IMR-90 (cell line): ENCODE measurements around the gene SLAMF6. TPM values are rescaled to one million over a fixed set of nuclear protein-coding genes. Genes with fewer than 3 reads are reported as not detected.

Experiments
- ATAC-seq: fragments of 200-7000 bp; cut with Tn5 transposase; 2 replicates; pipeline ENCODE4 v1.9.1; 2020; ENCODE audit warnings: low read depth, mild to moderate bottlenecking, moderate library complexity
- BruUV-seq: library from RNA; stranded (reverse); fragments of 400-500 nt; replicated peaks from 2 replicates; lab custom pipeline; 2021; lab: Mats Ljungman, UMichigan
- CTCF ChIA-PET: fragments of 300-600 bp; formaldehyde crosslinking; extraction: SDS; loops from one replicate; lab custom pipeline; 2021; ENCODE audit warnings: antibody characterized with exemption; lab: Yijun Ruan, JAX
- POLR2A ChIA-PET: fragments of 300-600 bp; sonication (Branson Sonifier 250); formaldehyde crosslinking; loops from one replicate; lab custom pipeline; 2022; ENCODE audit warnings: antibody characterized with exemption; ENCODE audit not compliant: unreplicated experiment; lab: Charles Lee
- DNase-seq: peaks from one replicate; pipeline ENCODE4 v3.0.0; 2013
- H2AFZ ChIP-seq: replicated peaks from 2 replicates; pipeline ENCODE3; 2013; ENCODE audit warnings: low read length, mild to moderate bottlenecking; ENCODE audit not compliant: poor library complexity
- H2AK5ac ChIP-seq: 2 replicates; pipeline ENCODE4 v1.6.1; 2013; ENCODE audit warnings: low read depth, low read length, inconsistent platforms
- H2AK9ac ChIP-seq: replicated peaks from 2 replicates; pipeline ENCODE3; 2013; ENCODE audit warnings: mild to moderate bottlenecking, low read depth, low read length, moderate library complexity; ENCODE audit not compliant: poor library complexity
- H2BK120ac ChIP-seq: 2 replicates; pipeline ENCODE4 v1.6.1; 2013; ENCODE audit warnings: low read depth, low read length, inconsistent platforms
- H2BK15ac ChIP-seq: 3 replicates; pipeline ENCODE4 v1.6.1; 2013; ENCODE audit warnings: low read depth, low read length, inconsistent platforms
- H2BK20ac ChIP-seq: 2 replicates; pipeline ENCODE4 v1.6.1; 2013; ENCODE audit warnings: low read depth, mild to moderate bottlenecking, inconsistent platforms, low read length, moderate library complexity
- H2BK5ac ChIP-seq: 2 replicates; pipeline ENCODE4 v1.6.1; 2013; ENCODE audit warnings: mild to moderate bottlenecking, low read depth, low read length, inconsistent platforms; ENCODE audit not compliant: poor library complexity, severe bottlenecking
- H3K14ac ChIP-seq: replicated peaks from 2 replicates; pipeline ENCODE4 v1.6.1; 2013; ENCODE audit warnings: low read depth, low read length, inconsistent platforms
- H3K18ac ChIP-seq: 2 replicates; pipeline ENCODE4 v1.6.1; 2013; ENCODE audit warnings: low read depth, low read length, control low read depth
- H3K23ac ChIP-seq: 2 replicates; pipeline ENCODE4 v1.6.1; 2013; ENCODE audit warnings: low read depth, low read length, inconsistent platforms
- H3K27ac ChIP-seq: 2 replicates; pipeline ENCODE4 v1.5.1; 2013; ENCODE audit warnings: mild to moderate bottlenecking, control low read depth, low read length; ENCODE audit not compliant: insufficient read depth
- H3K27me3 ChIP-seq: 2 replicates; pipeline ENCODE4 v1.6.1; 2013; ENCODE audit warnings: low read length; ENCODE audit not compliant: control insufficient read depth, insufficient read depth
- H3K36me3 ChIP-seq: 2 replicates; pipeline ENCODE4 v1.6.1; 2013; ENCODE audit warnings: low read length, mixed read lengths; ENCODE audit not compliant: control insufficient read depth, insufficient read depth
- H3K4ac ChIP-seq: 2 replicates; pipeline ENCODE4 v1.6.1; 2013; ENCODE audit warnings: low read depth, low read length, inconsistent platforms
- H3K4me1 ChIP-seq: 2 replicates; pipeline ENCODE4 v1.6.1; 2013; ENCODE audit warnings: low read length, mixed read lengths; ENCODE audit not compliant: control insufficient read depth, insufficient read depth
- H3K4me2 ChIP-seq: 2 replicates; pipeline ENCODE4 v1.6.1; 2013; ENCODE audit warnings: low read depth, mild to moderate bottlenecking, control low read depth, low read length, moderate library complexity
- H3K4me3 ChIP-seq: 2 replicates; pipeline ENCODE4 v1.5.1; 2013; ENCODE audit warnings: low read depth, mild to moderate bottlenecking, control low read depth, low read length, moderate library complexity; ENCODE audit not compliant: insufficient read depth
- H3K56ac ChIP-seq: 2 replicates; pipeline ENCODE4 v1.6.1; 2013; ENCODE audit warnings: low read length, inconsistent platforms; ENCODE audit not compliant: insufficient read depth; ENCODE audit errors: extremely low read depth
- H3K79me1 ChIP-seq, 2 experiments: 2 replicates each; pipeline ENCODE4 v1.6.1; 2013; ENCODE audit warnings: low read length in 2 of 2, inconsistent platforms in 1 of 2, low read depth in 1 of 2
- H3K9ac ChIP-seq: 2 replicates; pipeline ENCODE4 v1.6.1; 2013; ENCODE audit warnings: low read depth, low read length, control low read depth
- H3K9me1 ChIP-seq: 2 replicates; pipeline ENCODE4 v1.6.1; 2013; ENCODE audit warnings: low read length, inconsistent platforms; ENCODE audit not compliant: insufficient read depth
- H3K9me3 ChIP-seq: 2 replicates; pipeline ENCODE4 v1.6.1; 2013; ENCODE audit warnings: low read length; ENCODE audit not compliant: control insufficient read depth, insufficient read depth
- H4K20me1 ChIP-seq: 2 replicates; pipeline ENCODE4 v1.6.1; 2013; ENCODE audit warnings: low read length, inconsistent platforms; ENCODE audit not compliant: insufficient read depth
- H4K5ac ChIP-seq: 2 replicates; pipeline ENCODE4 v1.6.1; 2013; ENCODE audit warnings: mild to moderate bottlenecking, low read depth, low read length, control low read depth
- H4K8ac ChIP-seq, 2 experiments: 2 replicates each; pipeline ENCODE4 v1.6.1; 2013; ENCODE audit warnings: low read depth in 2 of 2, low read length in 2 of 2, control low read depth in 1 of 2, inconsistent platforms in 1 of 2
- H4K91ac ChIP-seq: 2 replicates; pipeline ENCODE4 v1.6.1; 2013; ENCODE audit warnings: low read depth, low read length, inconsistent platforms; ENCODE audit not compliant: insufficient read depth
- CTCF ChIP-seq: conservative IDR thresholded peaks from 2 replicates; pipeline ENCODE4 v1.5.1; 2012; ENCODE audit warnings: mild to moderate bottlenecking, low read depth, low read length, improper control_type of control experiment
- ELK1 ChIP-seq: fragments of 150-350 bp; IDR thresholded peaks from 2 replicates; pipeline ENCODE4 v1.6.1; 2016; ENCODE audit warnings: low read depth, mild to moderate bottlenecking, low read length, moderate library complexity, borderline replicate concordance
- FOS ChIP-seq: fragments of 150-350 bp; IDR thresholded peaks from 2 replicates; pipeline ENCODE4 v1.6.1; 2016; ENCODE audit warnings: low read depth, low read length
- MAZ ChIP-seq: IDR thresholded peaks from 2 replicates; pipeline ENCODE4 v1.6.1; 2012; ENCODE audit warnings: low read depth, mild to moderate bottlenecking, low read length, improper control_type of control experiment, moderate library complexity, borderline replicate concordance
- MXI1 ChIP-seq: IDR thresholded peaks from 2 replicates; pipeline ENCODE4 v1.6.1; 2012; ENCODE audit warnings: low read depth, mild to moderate bottlenecking, low read length, moderate library complexity, borderline replicate concordance
- POLR2A ChIP-seq: IDR thresholded peaks from 2 replicates; pipeline ENCODE4 v1.6.1; 2012; ENCODE audit warnings: mild to moderate bottlenecking, low read depth, low read length
- RAD21 ChIP-seq: IDR thresholded peaks from 2 replicates; pipeline ENCODE4 v1.6.1; 2012; ENCODE audit warnings: low read length, improper control_type of control experiment
- WGBS, 2 experiments: methylation state at CpG; one replicate each; pipeline versions ENCODE4 v1.1.5 to v1.1.7; 2013; ENCODE audit warnings: missing lambda C conversion rate in 2 of 2; ENCODE audit not compliant: insufficient read length in 1 of 2; ENCODE audit errors: extremely low coverage in 2 of 2; 5-methylcytosine and 5-hydroxymethylcytosine counted together
- dilution Hi-C: fragments of 300-500 bp; cut with HindIII; formaldehyde crosslinking; loops from one replicate; pipeline ENCODE4 v1.14.3; 2018; ENCODE audit warnings: low sequenced_read_pairs; ENCODE audit not compliant: unreplicated experiment
- in situ Hi-C: fragments of 300-500 bp; cut with MboI; formaldehyde crosslinking; loops from 3 replicates; pipeline ENCODE4 v1.14.3; 2019; ENCODE audit warnings: low sequenced_read_pairs, inconsistent platforms, mixed read lengths
- intact Hi-C: fragments of 100-400 bp; cut with micrococcal nuclease; formaldehyde crosslinking; loops from 2 replicates; pipeline ENCODE4 v1.10.0; 2022
- polyA plus RNA-seq, 3 experiments: library from polyadenylated mRNA; depleted of rRNA; stranded (reverse); fragments of >200 nt; gene quantifications; 2 replicates each; pipeline ENCODE4 v1.2.3, GENCODE V29; 2012; ENCODE audit warnings: low replicate concordance in 1 of 3
- total RNA-seq: library from RNA; depleted of rRNA; stranded (reverse); fragments of >200 nt; gene quantifications from 2 replicates; pipeline ENCODE4 v1.2.3, GENCODE V29; 2012

The SLAMF6 gene
- total and polyA plus RNA-seq, 2 of the 4 experiments (the other 2 are of a cell fraction), result not detected

- no CpG with 5 or more reads among the region's 5 CpGs for WGBS, 2 experiments
- ATAC-seq (no peak), DNase-seq (no peak)
- H4K8ac ChIP-seq, result no peak overlapping the region
- H3K9ac ChIP-seq, result no peak overlapping the region
- H3K36me3 ChIP-seq, result no peaks in the 10 kb centered on the region
- H3K18ac ChIP-seq, result no peak overlapping the region
- no peak overlapping the region for H3K4me2 ChIP-seq
- in situ Hi-C loops (no loop called here), intact Hi-C loops (no loop called here), dilution Hi-C loops (no loop called here)
- no peak overlapping the region for H2AK5ac ChIP-seq
- no peaks in the 10 kb centered on the region for H3K9me3 ChIP-seq
- no peak overlapping the region for H3K14ac ChIP-seq
- H4K91ac ChIP-seq, result no peak overlapping the region
- no TSS peak for BruUV-seq
- H3K56ac ChIP-seq, result no peak overlapping the region
- H2AK9ac ChIP-seq, result no peak overlapping the region
- H4K5ac ChIP-seq, result no peak overlapping the region
- ChIA-PET POLR2A (no interaction called here), CTCF (no interaction called here)
- H3K27me3 ChIP-seq, result no peaks in the 10 kb centered on the region
- no peaks in the 10 kb centered on the region for H3K79me1 ChIP-seq
- no peaks in the 10 kb centered on the region for H3K4me1 ChIP-seq
- no peak overlapping the region for H3K4ac ChIP-seq
- H2BK5ac ChIP-seq, result no peak overlapping the region
- H3K9me1 ChIP-seq, result no peaks in the 10 kb centered on the region
- H2BK120ac ChIP-seq, result no peak overlapping the region
- H2BK15ac ChIP-seq, result no peak overlapping the region
- no peak overlapping the region for H2BK20ac ChIP-seq
- H4K20me1 ChIP-seq, result no peaks in the 10 kb centered on the region
- H3K27ac ChIP-seq, result no peak overlapping the region
- no peak overlapping the region for H3K23ac ChIP-seq
- H3K4me3 ChIP-seq, result no peak overlapping the region
- no peak overlapping the region for H2AFZ ChIP-seq
- TF ChIP-seq CTCF (no peak), ELK1 (no peak), MXI1 (no peak), MAZ (no peak), POLR2A (no peak), FOS (no peak), RAD21 (no peak)
Measured at GRCh38 chr1:160538985-160539651, 16.1 kb upstream of the SLAMF6 start.
